ENCODE measurements around the gene VSIG10.
"Not testable (repeated sequence)": the region's sequence is repeated elsewhere in the genome, so short reads cannot be mapped to it uniquely, and the experiment has no call there.

Gene VSIG10

DNA sequence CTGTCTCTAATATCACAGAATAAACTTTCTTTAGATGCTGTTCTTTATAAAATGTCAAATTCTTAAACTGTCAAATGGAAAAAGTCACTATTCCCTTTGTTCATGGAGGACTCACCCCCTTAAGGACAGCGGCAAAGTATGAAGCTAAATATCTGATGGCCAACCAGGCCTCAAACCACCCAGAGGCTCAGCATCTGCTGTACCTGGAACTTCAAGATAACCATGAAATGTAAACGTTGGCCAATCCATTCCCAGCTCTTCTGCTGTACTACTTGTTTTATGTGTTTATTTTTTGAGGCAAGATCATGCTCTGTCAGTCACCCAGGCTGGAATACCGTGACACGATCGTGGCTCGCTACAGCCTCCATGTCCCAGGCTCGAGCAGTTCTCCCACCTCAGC, 71.6 kb downstream of the VSIG10 start:
- Histone ChIP-seq H3K4me1 (ENCODE audit: insufficient read depth, poor library complexity, severe bottlenecking) (peaks cover 3% of the 10 kb centered on the region), H3K27ac (ENCODE audit: poor library complexity, severe bottlenecking) (no peak overlapping the region), H3K4me3 (ENCODE audit: severe bottlenecking) (no peak overlapping the region), H3K36me3 (ENCODE audit: low read depth) (peaks cover 95% of the 10 kb centered on the region), H3K27me3 (ENCODE audit: insufficient read depth, poor library complexity, severe bottlenecking) (no peaks in the 10 kb centered on the region), H3K9me3 (ENCODE audit: severe bottlenecking) (no peaks in the 10 kb centered on the region)
- ATAC-seq (ENCODE audit: low read depth) (no peak), DNase-seq (ENCODE audit: low spot score) (no peak)
- TF ChIP-seq, protein P1, sequence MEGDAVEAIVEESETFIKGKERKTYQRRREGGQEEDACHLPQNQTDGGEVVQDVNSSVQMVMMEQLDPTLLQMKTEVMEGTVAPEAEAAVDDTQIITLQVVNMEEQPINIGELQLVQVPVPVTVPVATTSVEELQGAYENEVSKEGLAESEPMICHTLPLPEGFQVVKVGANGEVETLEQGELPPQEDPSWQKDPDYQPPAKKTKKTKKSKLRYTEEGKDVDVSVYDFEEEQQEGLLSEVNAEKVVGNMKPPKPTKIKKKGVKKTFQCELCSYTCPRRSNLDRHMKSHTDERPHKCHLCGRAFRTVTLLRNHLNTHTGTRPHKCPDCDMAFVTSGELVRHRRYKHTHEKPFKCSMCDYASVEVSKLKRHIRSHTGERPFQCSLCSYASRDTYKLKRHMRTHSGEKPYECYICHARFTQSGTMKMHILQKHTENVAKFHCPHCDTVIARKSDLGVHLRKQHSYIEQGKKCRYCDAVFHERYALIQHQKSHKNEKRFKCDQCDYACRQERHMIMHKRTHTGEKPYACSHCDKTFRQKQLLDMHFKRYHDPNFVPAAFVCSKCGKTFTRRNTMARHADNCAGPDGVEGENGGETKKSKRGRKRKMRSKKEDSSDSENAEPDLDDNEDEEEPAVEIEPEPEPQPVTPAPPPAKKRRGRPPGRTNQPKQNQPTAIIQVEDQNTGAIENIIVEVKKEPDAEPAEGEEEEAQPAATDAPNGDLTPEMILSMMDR (IDR thresholded peaks at IDR 0.05; ENCODE audit: poor library complexity, severe bottlenecking) = no peak

DNA sequence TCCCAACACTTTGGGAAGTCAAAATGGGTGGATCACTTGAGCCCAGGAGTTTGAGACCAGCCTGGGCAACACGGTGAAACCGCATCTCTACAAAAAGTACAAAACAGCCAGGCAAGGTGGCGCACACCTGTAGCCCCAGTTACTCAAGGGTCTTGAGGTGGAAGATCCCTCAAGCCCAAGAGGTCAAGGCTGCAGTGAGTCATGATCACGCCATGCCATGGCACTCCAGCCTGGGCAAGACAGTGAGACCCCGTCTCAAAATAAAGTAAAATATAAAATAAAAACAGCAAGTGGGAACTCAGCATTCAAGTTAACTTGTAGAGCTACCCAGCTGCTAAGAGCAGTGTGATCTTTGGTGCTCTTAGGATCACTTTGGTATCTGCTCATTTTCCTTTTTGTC, 74.6 kb downstream of the VSIG10 start:
- Histone ChIP-seq H3K9me3 (ENCODE audit: severe bottlenecking) (no peaks in the 10 kb centered on the region), H3K4me1 (ENCODE audit: insufficient read depth, poor library complexity, severe bottlenecking) (peaks cover 3% of the 10 kb centered on the region), H3K36me3 (ENCODE audit: low read depth) (peaks cover 95% of the 10 kb centered on the region), H3K27ac (ENCODE audit: poor library complexity, severe bottlenecking) (no peak overlapping the region), H3K4me3 (ENCODE audit: severe bottlenecking) (no peak overlapping the region), H3K27me3 (ENCODE audit: insufficient read depth, poor library complexity, severe bottlenecking) (no peaks in the 10 kb centered on the region)
- no peak for DNase-seq (ENCODE audit: low spot score)
- TF ChIP-seq, protein P1 (IDR thresholded peaks at IDR 0.05; ENCODE audit: poor library complexity, severe bottlenecking) = no peak
- no peak for ATAC-seq (ENCODE audit: low read depth)

DNA sequence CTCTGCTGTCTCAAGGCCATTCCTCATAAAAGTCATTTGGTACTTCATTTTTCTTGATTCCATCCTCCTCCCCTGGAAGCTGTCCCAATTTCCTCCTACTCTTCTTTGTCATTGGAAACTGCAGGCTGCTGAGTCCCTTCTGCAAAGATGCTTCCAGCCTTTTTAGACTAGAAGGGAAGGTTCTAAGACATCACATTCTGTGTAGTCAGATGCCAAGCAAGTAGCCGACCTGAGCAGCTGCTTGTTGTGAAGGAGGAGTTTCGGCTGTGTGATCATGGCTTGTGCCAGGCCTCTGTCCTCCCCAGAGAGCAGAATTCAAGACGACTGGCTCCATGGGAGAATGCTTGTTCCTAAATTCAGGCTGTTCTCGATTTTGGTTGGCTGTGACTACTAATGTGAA, 78.6 kb downstream of the VSIG10 start:
- ATAC-seq (ENCODE audit: low read depth) (no peak), DNase-seq (ENCODE audit: low spot score) (no peak)
- H3K4me1 ChIP-seq (ENCODE audit: insufficient read depth, poor library complexity, severe bottlenecking) = no peaks in the 10 kb centered on the region
- TF ChIP-seq, protein P1 (IDR thresholded peaks at IDR 0.05; ENCODE audit: poor library complexity, severe bottlenecking) = no peak
- no peaks in the 10 kb centered on the region for H3K9me3 ChIP-seq (ENCODE audit: severe bottlenecking)
- H3K27ac ChIP-seq (ENCODE audit: poor library complexity, severe bottlenecking) = no peak overlapping the region
- H3K36me3 ChIP-seq (ENCODE audit: low read depth) = peaks cover 88% of the 10 kb centered on the region
- H3K4me3 ChIP-seq (ENCODE audit: severe bottlenecking) = no peak overlapping the region
- H3K27me3 ChIP-seq (ENCODE audit: insufficient read depth, poor library complexity, severe bottlenecking) = no peaks in the 10 kb centered on the region

DNA sequence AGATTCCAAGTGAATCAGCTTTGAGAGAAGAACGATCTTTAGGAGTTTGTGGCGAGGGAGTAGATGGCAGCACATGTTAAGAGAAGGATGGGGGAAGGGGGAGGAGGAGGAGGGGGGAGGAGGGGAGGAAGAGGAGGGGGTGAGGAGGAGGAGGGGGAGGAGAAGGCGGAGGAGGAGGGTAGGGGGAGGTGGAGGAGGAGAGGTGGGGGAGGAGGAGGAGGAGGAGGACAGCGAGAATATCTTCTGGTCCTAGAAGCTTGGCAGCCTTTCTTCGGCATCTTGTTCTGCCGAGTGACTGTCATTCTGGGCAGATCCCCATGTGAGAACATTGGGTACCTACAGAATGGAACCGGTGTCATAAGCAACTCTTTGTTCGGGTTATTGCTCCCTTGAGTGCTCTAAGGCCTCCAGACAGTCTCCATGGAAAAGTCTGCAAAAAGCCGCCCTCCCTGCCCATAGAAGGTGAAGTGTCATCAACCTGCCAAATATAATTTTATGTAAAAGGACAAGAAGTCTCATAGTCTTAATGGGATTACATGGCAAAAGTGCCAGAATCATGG, 80.4 kb downstream of the VSIG10 start:
- no peaks in the 10 kb centered on the region for H3K9me3 ChIP-seq (ENCODE audit: severe bottlenecking)
- H3K4me3 ChIP-seq (ENCODE audit: severe bottlenecking) = no peak overlapping the region
- H3K27ac ChIP-seq (ENCODE audit: poor library complexity, severe bottlenecking) = no peak overlapping the region
- peaks cover 88% of the 10 kb centered on the region for H3K36me3 ChIP-seq (ENCODE audit: low read depth)
- H3K4me1 ChIP-seq (ENCODE audit: insufficient read depth, poor library complexity, severe bottlenecking) = no peaks in the 10 kb centered on the region
- ATAC-seq (ENCODE audit: low read depth) (no peak), DNase-seq (ENCODE audit: low spot score) (no peak)
- no peaks in the 10 kb centered on the region for H3K27me3 ChIP-seq (ENCODE audit: insufficient read depth, poor library complexity, severe bottlenecking)
- TF ChIP-seq, protein P1 (IDR thresholded peaks at IDR 0.05; ENCODE audit: poor library complexity, severe bottlenecking) = no peak

DNA sequence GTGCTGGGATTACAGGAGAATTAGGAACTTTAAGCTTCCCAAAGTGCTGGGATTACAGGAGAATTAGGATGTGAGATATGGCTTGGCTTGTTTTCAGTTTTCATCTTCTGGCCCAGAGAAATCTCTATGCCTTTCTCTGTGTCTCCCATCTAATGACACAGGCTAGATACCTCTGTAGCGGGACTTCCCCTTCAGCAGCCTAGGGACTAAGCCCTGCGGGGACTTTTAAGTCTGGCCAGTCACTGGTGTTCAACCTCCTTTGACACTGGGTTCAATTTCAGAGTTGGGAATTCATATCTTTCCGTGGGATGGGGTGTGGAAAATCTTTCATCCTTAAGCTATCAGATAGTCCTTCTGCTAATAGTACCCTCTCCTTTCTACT, 81.1 kb downstream of the VSIG10 start:
- Histone ChIP-seq H3K9me3 (ENCODE audit: severe bottlenecking) (no peaks in the 10 kb centered on the region), H3K27me3 (ENCODE audit: insufficient read depth, poor library complexity, severe bottlenecking) (no peaks in the 10 kb centered on the region), H3K36me3 (ENCODE audit: low read depth) (peaks cover 89% of the 10 kb centered on the region), H3K4me3 (ENCODE audit: severe bottlenecking) (no peak overlapping the region), H3K4me1 (ENCODE audit: insufficient read depth, poor library complexity, severe bottlenecking) (peaks cover 4% of the 10 kb centered on the region), H3K27ac (ENCODE audit: poor library complexity, severe bottlenecking) (no peak overlapping the region)
- TF ChIP-seq, protein P1 (IDR thresholded peaks at IDR 0.05; ENCODE audit: poor library complexity, severe bottlenecking) = no peak
- no peak for ATAC-seq (ENCODE audit: low read depth)
- DNase-seq (ENCODE audit: low spot score) = no peak

DNA sequence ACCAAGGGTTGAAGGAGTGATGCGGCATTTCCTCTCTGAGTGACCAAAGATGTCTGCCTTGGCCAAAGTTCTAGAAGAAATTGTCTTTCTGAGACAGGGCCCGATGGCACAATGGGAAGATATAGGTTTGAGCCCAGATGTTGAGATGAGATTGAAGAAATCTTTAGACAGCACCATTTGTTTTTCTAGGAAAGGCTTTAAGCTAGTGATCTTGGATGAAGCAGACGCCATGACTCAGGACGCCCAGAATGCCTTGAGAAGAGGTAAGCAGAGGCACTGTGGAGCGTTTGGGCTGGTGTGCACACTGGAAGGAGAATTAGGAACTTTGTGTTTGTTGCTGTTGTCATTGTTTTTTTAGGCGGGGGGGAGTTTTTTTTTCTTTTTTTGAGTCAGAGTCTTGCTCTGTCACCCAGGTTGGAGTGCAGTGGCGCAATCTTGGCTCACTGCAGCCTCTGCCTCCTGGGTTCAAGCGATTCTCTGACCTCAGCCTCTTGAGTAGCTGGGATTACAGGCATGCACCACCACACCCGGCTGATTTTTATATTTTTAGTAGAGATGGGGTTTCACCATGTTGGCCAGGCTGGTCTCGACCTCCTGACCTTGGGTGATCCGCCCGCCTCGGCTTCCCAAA, 81.6 kb downstream of the VSIG10 start:
- H3K4me3 ChIP-seq (ENCODE audit: severe bottlenecking); ATAC-seq (ENCODE audit: low read depth); H3K4me1 ChIP-seq (ENCODE audit: insufficient read depth, poor library complexity, severe bottlenecking); DNase-seq (ENCODE audit: low spot score); H3K27me3 ChIP-seq (ENCODE audit: insufficient read depth, poor library complexity, severe bottlenecking); H3K27ac ChIP-seq (ENCODE audit: poor library complexity, severe bottlenecking); H3K9me3 ChIP-seq (ENCODE audit: severe bottlenecking): not testable (repeated sequence)
- H3K36me3 ChIP-seq (ENCODE audit: low read depth) = peaks cover 85% of the 10 kb centered on the region
